Measurements from ENCODE around the gene FAM110D. TPM values are rescaled to one million over a fixed set of nuclear protein-coding genes. Genes with fewer than 3 reads are reported as not detected.

The FAM110D gene
- total and polyA plus RNA-seq, 5 donors: 1.9 to 4.2 (median 2.6) TPM

DNA sequence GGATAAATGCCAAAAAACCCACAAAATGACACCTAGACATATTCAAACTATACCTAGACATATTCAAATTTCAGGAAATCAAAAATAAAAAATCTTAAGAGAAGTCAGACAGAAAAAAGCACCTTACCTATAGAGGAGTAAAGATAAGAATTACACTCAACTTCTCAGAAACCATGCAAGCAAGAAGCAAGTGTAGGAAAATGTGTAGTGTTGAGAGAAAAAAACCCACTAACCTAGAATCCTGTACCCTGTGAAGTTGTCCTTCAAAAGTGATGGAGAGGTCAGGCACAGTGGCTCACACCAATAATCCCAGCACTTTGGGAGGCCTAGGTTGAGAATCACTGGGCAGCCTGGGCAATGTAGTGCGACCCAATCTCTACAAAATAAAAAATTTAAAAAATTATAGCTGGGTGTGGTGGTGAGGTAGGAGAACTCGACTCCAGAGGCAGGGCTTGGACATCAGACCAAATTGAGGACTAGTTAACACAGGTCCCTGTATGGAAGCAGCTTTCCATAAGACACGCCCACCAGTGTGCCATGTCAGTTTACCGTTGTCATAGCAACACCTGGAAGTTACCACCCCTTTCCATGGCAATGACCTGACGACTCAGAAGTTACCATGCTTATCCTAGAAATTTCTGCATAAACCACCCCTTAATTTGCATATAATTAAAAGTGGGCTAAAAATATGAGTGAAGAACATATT is 26.6 kb upstream of the FAM110D start:
- ATAC-seq (no peak), DNase-seq (no peak)
- Histone ChIP-seq H3K4me3 (ENCODE audit: low read length) (no peak overlapping the region), H3K4me1 (ENCODE audit: control insufficient read depth, insufficient read depth, low read length) (no peaks in the 10 kb centered on the region), H3K9me3 (ENCODE audit: control insufficient read depth, low read length) (no peaks in the 10 kb centered on the region), H3K27ac (ENCODE audit: low read length) (no peak overlapping the region), H3K27me3 (ENCODE audit: control insufficient read depth, insufficient read depth) (no peaks in the 10 kb centered on the region)
- 82% methylated on average over 5 of the region's 5 CpGs for WGBS
- intact Hi-C loops (cut with DNase I): no loop called here

DNA sequence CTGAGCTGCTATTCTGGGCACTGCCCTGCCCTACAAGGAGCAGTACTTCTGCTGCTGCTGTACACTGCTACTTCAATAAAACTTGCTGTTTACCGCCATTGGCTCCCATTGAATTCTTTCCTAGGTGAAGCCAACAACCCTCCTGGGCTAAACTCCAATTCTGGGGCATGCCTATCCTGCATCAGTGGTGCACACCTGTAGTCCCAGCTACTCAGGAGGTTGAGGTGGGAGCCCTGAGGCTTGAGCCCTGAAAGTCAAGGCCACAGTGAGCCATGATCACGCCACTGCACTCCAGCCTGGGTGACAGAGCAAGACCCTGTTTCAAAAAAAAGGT is 26.1 kb upstream of the FAM110D start:
- no peak for DNase-seq
- Histone ChIP-seq H3K4me3 (ENCODE audit: low read length) (no peak overlapping the region), H3K9me3 (ENCODE audit: control insufficient read depth, low read length) (no peaks in the 10 kb centered on the region), H3K27me3 (ENCODE audit: control insufficient read depth, insufficient read depth) (no peaks in the 10 kb centered on the region), H3K4me1 (ENCODE audit: control insufficient read depth, insufficient read depth, low read length) (no peaks in the 10 kb centered on the region), H3K27ac (ENCODE audit: low read length) (no peak overlapping the region)
- WGBS: 94% methylated on average over 2 of the region's 2 CpGs
- intact Hi-C loops (cut with DNase I): no loop called here
- no peak for ATAC-seq

DNA sequence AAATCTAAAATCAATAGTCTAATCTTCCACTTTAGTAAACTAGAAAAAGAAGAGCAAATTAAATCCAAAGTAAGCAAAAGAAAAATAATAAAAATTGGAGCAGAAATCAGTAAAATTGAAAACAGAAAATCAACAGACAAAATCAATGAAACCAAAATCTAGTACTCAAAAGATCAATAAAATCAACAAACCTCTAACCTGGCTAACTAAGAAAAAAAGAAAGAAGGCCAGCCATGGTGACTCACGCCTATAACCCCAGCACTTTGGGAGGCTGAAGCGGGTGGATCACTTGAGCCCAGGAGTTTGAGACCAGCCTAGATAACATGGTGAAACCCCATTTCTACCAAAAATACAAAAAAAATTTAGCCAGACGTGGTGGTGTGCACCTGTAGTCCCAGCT is 24.4 kb upstream of the FAM110D start:
- no peak overlapping the region for H3K4me3 ChIP-seq (ENCODE audit: low read length)
- H3K4me1 ChIP-seq (ENCODE audit: control insufficient read depth, insufficient read depth, low read length): no peaks in the 10 kb centered on the region
- WGBS: 92% methylated on average over 3 of the region's 3 CpGs
- DNase-seq (no peak), ATAC-seq (no peak)
- intact Hi-C loops (cut with DNase I): no loop called here
- no peak overlapping the region for H3K27ac ChIP-seq (ENCODE audit: low read length)
- no peaks in the 10 kb centered on the region for H3K9me3 ChIP-seq (ENCODE audit: control insufficient read depth, low read length)
- no peaks in the 10 kb centered on the region for H3K27me3 ChIP-seq (ENCODE audit: control insufficient read depth, insufficient read depth)

DNA sequence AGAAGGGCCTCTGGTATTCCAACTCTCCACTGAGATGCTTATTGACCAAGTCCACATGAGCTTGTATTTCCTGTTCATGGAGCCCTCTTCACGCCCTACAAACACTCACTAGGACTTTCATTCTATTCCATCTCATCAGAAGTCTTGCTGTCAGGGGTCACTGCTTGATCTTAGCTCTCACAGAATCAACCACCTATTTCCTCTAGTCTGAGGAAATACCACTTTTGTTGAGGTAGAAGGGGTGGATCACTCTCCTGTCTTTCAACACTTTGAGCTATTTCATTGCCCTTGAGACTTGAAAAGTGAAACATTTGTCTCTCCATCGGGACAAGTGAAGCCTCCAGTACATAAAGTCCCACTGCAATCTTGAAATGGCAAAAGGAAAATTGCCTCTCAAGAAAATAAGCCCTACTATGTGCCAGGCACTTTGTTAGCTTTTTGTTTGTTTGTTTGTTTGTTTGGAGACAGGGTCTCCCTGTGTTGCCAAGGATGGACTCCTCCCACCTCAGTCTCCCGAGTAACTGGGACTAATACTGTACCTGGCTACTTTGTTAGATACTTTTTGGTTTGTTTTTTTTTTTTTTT is 19.8 kb upstream of the FAM110D start:
- Histone ChIP-seq H3K4me3 (ENCODE audit: low read length) (no peak overlapping the region), H3K9me3 (ENCODE audit: control insufficient read depth, low read length) (no peaks in the 10 kb centered on the region), H3K27me3 (ENCODE audit: control insufficient read depth, insufficient read depth) (no peaks in the 10 kb centered on the region), H3K27ac (ENCODE audit: low read length) (no peak overlapping the region), H3K4me1 (ENCODE audit: control insufficient read depth, insufficient read depth, low read length) (no peaks in the 10 kb centered on the region)
- no peak for DNase-seq
- intact Hi-C loops (cut with DNase I): no loop called here
- WGBS: 60% methylated on average over 3 of the region's 3 CpGs
- ATAC-seq: no peak

DNA sequence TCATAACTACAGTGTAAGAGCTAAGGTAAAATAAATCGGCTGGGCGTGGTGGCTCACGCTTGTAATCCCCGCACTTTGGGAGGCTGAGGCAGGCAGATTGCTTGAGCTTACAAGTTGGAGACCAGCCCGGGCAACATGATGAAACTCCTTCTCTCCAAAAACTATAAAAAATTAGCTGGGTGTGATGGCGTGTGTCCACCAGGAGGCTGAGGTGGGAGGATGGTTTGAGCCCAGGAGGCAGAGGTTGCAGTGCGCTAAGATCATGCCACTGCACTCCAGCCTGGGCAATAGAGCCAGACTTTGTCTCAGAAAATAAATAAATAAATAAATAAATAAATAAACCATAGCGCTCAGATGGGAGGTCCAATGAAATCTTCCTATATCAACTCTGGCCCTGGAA is 16.7 kb upstream of the FAM110D start:
- ATAC-seq (no peak), DNase-seq (no peak)
- H3K4me3 ChIP-seq (ENCODE audit: low read length): no peak overlapping the region
- WGBS: 87% methylated on average over 8 of the region's 8 CpGs
- H3K27me3 ChIP-seq (ENCODE audit: control insufficient read depth, insufficient read depth): no peaks in the 10 kb centered on the region
- no peak overlapping the region for H3K27ac ChIP-seq (ENCODE audit: low read length)
- intact Hi-C loops (cut with DNase I): loop anchor here in 1 of 4 donors (10.0 kb wide), 1 partner anchor 107 kb away; no protein-coding TSS in a partner anchor
- no peaks in the 10 kb centered on the region for H3K4me1 ChIP-seq (ENCODE audit: control insufficient read depth, insufficient read depth, low read length)
- H3K9me3 ChIP-seq (ENCODE audit: control insufficient read depth, low read length): no peaks in the 10 kb centered on the region

DNA sequence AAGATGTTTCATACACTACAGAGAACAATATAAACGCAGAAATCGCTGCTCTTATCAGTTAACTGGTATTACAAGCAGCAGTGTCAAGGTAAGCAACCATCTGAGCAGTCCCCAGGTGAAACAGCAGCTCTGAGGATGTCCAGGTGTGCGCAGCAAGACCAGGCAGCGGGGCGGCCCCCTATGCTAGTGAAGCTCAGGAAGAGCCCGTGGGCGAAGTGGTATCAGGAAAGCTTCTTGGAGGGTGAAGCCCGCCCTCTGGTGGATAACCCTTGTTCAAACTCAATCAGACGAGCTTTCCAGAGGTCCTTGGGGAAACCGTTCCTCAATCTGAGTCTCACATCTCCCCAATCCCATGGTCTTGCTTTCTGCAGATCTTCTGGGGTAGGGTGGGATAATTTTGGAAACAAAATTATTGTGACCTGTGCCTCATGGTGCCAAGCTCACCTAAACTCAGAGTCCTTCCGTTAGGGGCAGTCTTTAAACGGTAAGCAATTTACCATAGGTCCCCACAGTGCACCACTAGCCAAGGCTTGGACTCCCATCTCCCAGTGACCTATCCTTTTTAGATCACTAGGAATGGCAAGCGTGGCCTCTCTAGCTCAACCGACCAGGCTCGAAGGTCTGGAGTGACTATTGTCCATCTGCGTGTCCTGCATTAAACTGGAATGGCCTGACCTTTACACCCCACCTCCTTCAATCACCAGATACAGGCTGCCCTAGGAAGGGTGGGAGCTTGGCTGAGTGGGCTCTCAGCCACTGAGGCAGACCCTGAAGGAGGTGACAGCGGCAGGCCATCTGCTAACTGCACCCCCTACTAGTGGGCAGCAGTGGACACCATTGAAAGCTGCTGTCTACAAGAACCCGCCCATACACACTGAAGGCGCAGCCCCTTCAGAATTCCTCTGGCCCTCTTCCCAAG is 13.6 kb upstream of the FAM110D start:
- no peaks in the 10 kb centered on the region for H3K4me1 ChIP-seq (ENCODE audit: control insufficient read depth, insufficient read depth, low read length)
- no peak overlapping the region for H3K4me3 ChIP-seq (ENCODE audit: low read length)
- DNase-seq: peak; percentile 78 to 86 (median 82)
- 25% methylated on average over 19 of the region's 19 CpGs for WGBS
- ATAC-seq: peak; percentile 88 to 92
- H3K27me3 ChIP-seq (ENCODE audit: control insufficient read depth, insufficient read depth): no peaks in the 10 kb centered on the region
- intact Hi-C loops (cut with DNase I): loop anchor here (2.0 to 10.0 kb wide), 6 partner anchors 38 to 113 kb away; no protein-coding TSS in a partner anchor
- H3K9me3 ChIP-seq (ENCODE audit: control insufficient read depth, low read length): no peaks in the 10 kb centered on the region
- H3K27ac ChIP-seq (ENCODE audit: low read length): no peak overlapping the region

DNA sequence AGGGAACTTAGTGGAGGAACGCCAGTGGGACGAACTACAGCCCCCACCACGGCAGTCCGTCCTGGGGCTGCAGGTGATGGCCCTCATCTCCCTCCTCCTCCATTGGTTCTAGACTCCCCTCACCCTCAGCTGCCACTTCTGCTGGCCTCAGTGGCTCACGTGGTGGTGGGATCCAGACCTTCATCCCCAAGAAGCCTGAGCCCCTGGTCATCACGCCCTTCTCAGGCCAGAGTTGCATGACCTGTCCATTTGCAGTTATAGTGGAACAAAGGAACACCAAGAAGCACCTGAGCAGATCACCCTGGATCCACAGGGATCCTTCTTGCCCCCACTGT is 13.0 kb upstream of the FAM110D start:
- no peak for ATAC-seq
- DNase-seq: no peak
- Histone ChIP-seq H3K27ac (ENCODE audit: low read length) (no peak overlapping the region), H3K9me3 (ENCODE audit: control insufficient read depth, low read length) (no peaks in the 10 kb centered on the region), H3K4me3 (ENCODE audit: low read length) (no peak overlapping the region), H3K27me3 (ENCODE audit: control insufficient read depth, insufficient read depth) (no peaks in the 10 kb centered on the region), H3K4me1 (ENCODE audit: control insufficient read depth, insufficient read depth, low read length) (no peaks in the 10 kb centered on the region)
- WGBS: 50% methylated on average over 6 of the region's 6 CpGs
- intact Hi-C loops (cut with DNase I): loop anchor here (2.0 to 10.0 kb wide), 6 partner anchors 39 to 114 kb away; no protein-coding TSS in a partner anchor

DNA sequence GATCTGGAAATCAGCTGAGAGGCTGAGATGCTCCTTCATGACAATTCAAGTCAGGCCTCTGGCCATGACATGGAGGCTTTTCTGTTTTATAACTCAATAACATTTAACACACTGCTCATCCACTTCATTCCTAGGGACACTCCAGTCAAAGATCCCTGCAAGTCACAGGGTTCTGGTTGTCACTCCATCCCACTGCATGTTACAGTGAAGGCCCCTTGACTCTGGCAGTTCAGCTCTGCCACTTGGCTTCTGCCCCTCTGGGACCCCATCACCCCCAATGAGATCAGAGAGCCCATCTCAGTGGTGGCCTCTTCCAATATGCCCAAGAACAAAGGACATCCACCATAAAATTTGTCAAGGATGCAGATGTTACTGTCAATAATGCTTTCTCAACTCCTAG is 10.0 kb upstream of the FAM110D start:
- DNase-seq: no peak
- no peaks in the 10 kb centered on the region for H3K9me3 ChIP-seq (ENCODE audit: control insufficient read depth, low read length)
- no peaks in the 10 kb centered on the region for H3K27me3 ChIP-seq (ENCODE audit: control insufficient read depth, insufficient read depth)
- no peak overlapping the region for H3K27ac ChIP-seq (ENCODE audit: low read length)
- no peaks in the 10 kb centered on the region for H3K4me1 ChIP-seq (ENCODE audit: control insufficient read depth, insufficient read depth, low read length)
- no peak overlapping the region for H3K4me3 ChIP-seq (ENCODE audit: low read length)
- intact Hi-C loops (cut with DNase I): loop anchor here (5.0 to 10.0 kb wide), 5 partner anchors 42 to 117 kb away; no protein-coding TSS in a partner anchor
- ATAC-seq: no peak

DNA sequence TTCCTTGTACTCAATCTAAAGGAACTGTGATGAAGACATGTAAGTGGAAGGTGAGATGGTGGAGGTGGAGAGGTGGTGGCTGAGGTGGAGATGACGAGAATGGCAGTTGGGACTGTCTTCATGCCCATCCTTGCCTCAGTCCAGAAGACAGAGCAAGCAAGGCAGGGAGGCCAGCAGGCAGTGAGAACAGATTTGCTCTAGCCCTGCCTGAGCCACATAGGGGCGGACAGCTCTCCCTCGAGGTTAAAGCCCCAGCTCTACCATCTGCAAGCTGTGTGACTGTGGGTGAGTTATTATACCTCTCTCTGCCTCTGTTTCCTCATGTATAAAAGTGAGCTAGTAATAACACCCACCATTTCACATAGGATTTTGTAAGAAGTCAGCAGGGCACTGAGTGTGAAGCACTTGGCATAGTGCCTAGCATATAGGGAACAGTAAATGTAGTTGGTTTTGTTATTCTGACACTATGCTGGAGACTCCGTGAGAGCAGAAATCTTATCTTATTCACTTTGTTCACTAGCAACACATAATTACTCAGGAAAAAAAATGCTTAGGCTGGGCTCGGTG is 4.8 kb upstream of the FAM110D start:
- H3K27ac ChIP-seq (ENCODE audit: low read length): no peak overlapping the region
- no peak overlapping the region for H3K4me3 ChIP-seq (ENCODE audit: low read length)
- intact Hi-C loops (cut with DNase I): no loop called here
- H3K9me3 ChIP-seq (ENCODE audit: control insufficient read depth, low read length): no peaks in the 10 kb centered on the region
- H3K4me1 ChIP-seq (ENCODE audit: control insufficient read depth, insufficient read depth, low read length): peaks cover 12% of the 10 kb centered on the region
- 50% methylated on average over 5 of the region's 5 CpGs for WGBS
- no peak for DNase-seq
- ATAC-seq: no peak
- H3K27me3 ChIP-seq (ENCODE audit: control insufficient read depth, insufficient read depth): no peaks in the 10 kb centered on the region

DNA sequence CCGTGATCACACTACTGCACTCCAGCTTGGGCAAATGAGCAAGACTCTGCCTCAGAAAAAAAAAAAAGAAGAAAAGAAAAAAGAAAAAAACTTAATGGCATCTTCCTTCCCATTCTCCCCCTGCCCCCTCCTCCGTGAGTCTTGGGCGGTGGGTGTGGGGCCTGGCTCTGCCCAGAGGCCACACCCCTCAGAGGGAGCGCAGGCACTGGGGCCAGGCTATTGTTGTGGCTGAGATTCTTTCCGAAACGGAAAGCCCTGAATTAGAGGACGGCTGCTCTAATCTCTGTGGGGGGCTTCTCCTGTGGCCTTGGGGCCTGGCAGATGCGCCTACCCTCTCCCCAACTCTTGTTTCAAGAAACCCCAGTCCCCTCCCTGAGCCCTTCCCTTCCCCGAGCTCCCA is 4.1 kb upstream of the FAM110D start:
- intact Hi-C loops (cut with DNase I): loop anchor here in 2 of 4 donors (5.0 kb wide), 2 partner anchors 42 to 117 kb away; partner anchors contain the start of gene PDIK1L (in 1 of the 2)
- H3K4me3 ChIP-seq (ENCODE audit: low read length): no peak overlapping the region
- peak overlapping the region; percentile 57 for H3K27ac ChIP-seq (ENCODE audit: low read length)
- DNase-seq: peak in 1 of 3 donors; percentile 72
- no peaks in the 10 kb centered on the region for H3K27me3 ChIP-seq (ENCODE audit: control insufficient read depth, insufficient read depth)
- WGBS: 27% methylated on average over 9 of the region's 9 CpGs
- peaks cover 15% of the 10 kb centered on the region for H3K4me1 ChIP-seq (ENCODE audit: control insufficient read depth, insufficient read depth, low read length)
- ATAC-seq: peak; percentile 50 to 74
- no peaks in the 10 kb centered on the region for H3K9me3 ChIP-seq (ENCODE audit: control insufficient read depth, low read length)

All from right cardiac atrium (tissue), 5 donors.